NOMO-1 treated with dmso at 0.1 percent for 144 hours (cell line): ENCODE results near the gene SYT11.
"Not testable (repeated sequence)": the region's sequence is repeated elsewhere in the genome, so short reads cannot be mapped to it uniquely, and the experiment has no call there.

Experiments used
- DNase-seq: peaks from one replicate; lab custom pipeline; 2025; ENCODE audit not compliant: unreplicated experiment; lab: John Stamatoyannopoulos, UW

Gene SYT11

GRCh38 chr1:155859881-155860871 lies 809 bp downstream of the SYT11 start:
- DNase-seq, result peak; percentile 18

GRCh38 chr1:155860970-155861510 lies 1.7 kb downstream of the SYT11 start:
- DNase-seq, result no peak

- DNase-seq, result no peak
Measured at GRCh38 chr1:155861896-155862295, 2.5 kb downstream of the SYT11 start.

GRCh38 chr1:155864393-155864792 lies 5.0 kb downstream of the SYT11 start:
- no peak for DNase-seq

- no peak for DNase-seq
Measured at GRCh38 chr1:155867766-155868165, 8.4 kb downstream of the SYT11 start.

- no peak for DNase-seq
Measured at GRCh38 chr1:155871390-155871789, 12.0 kb downstream of the SYT11 start.

GRCh38 chr1:155872527-155872926 lies 13.2 kb downstream of the SYT11 start:
- DNase-seq, result no peak

- no peak for DNase-seq
Measured at GRCh38 chr1:155873860-155874259, 14.5 kb downstream of the SYT11 start.

- no peak for DNase-seq
Measured at GRCh38 chr1:155877945-155878344, 18.6 kb downstream of the SYT11 start.

- DNase-seq, result no peak
Measured at GRCh38 chr1:155880251-155880650, 20.9 kb downstream of the SYT11 start.

- no peak for DNase-seq
Measured at GRCh38 chr1:155880950-155881349, 21.6 kb downstream of the SYT11 start.

- DNase-seq, result no peak
Measured at GRCh38 chr1:155882235-155882634, 22.9 kb downstream of the SYT11 start.

GRCh38 chr1:155882766-155883165 lies 23.4 kb downstream of the SYT11 start:
- DNase-seq, result no peak

- DNase-seq, result no peak
Measured at GRCh38 chr1:155884031-155884960, 24.9 kb downstream of the SYT11 start.

- DNase-seq, result no peak
Measured at GRCh38 chr1:155884982-155885381, 25.6 kb downstream of the SYT11 start.

- no peak for DNase-seq
Measured at GRCh38 chr1:155888481-155888880, 29.1 kb downstream of the SYT11 start.

GRCh38 chr1:155889566-155889965 lies 30.2 kb downstream of the SYT11 start:
- DNase-seq, result no peak

- no peak for DNase-seq
Measured at GRCh38 chr1:155890251-155890650, 30.9 kb downstream of the SYT11 start.

- DNase-seq, result no peak
Measured at GRCh38 chr1:155892796-155893195, 33.4 kb downstream of the SYT11 start.

- DNase-seq, result no peak
Measured at GRCh38 chr1:155893389-155894142, 34.2 kb downstream of the SYT11 start.

- DNase-seq, result not testable (repeated sequence)
Measured at GRCh38 chr1:155895617-155896016, 36.2 kb downstream of the SYT11 start.
